ENCODE measurements around the gene C1GALT1.

DNA sequence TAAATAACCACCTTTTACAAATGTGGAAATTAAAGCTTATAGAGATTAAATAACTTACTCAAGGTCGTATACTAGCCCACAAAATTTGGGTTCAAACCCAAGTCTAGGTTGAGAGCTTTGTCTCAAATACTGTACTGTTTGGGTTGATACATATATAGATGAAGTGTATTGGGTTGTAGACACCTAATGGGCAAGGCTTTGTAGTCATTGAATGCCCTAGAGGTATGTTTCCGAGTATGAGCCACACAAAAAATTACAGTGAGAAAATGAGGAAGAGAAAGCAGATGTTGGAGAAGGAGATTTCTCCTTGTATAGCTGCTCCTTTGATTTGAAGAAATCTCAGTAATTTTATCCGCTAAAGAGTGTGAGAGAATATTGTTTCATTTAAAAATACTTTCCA, 60.6 kb downstream of the C1GALT1 start:
- no peak for TF ChIP-seq POLR2A (IDR thresholded peaks at IDR 0.05)
- TF ChIP-seq, protein P1, sequence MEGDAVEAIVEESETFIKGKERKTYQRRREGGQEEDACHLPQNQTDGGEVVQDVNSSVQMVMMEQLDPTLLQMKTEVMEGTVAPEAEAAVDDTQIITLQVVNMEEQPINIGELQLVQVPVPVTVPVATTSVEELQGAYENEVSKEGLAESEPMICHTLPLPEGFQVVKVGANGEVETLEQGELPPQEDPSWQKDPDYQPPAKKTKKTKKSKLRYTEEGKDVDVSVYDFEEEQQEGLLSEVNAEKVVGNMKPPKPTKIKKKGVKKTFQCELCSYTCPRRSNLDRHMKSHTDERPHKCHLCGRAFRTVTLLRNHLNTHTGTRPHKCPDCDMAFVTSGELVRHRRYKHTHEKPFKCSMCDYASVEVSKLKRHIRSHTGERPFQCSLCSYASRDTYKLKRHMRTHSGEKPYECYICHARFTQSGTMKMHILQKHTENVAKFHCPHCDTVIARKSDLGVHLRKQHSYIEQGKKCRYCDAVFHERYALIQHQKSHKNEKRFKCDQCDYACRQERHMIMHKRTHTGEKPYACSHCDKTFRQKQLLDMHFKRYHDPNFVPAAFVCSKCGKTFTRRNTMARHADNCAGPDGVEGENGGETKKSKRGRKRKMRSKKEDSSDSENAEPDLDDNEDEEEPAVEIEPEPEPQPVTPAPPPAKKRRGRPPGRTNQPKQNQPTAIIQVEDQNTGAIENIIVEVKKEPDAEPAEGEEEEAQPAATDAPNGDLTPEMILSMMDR (IDR thresholded peaks at IDR 0.05) = no peak
- no peak for TF ChIP-seq POLR2AphosphoS5 (IDR thresholded peaks at IDR 0.05)

All from upper lobe of left lung (tissue), 4 donors.